ENCODE measurements around the gene C5AR2.

The C5AR2 gene

GRCh38 chr19:47374876-47375693 is 43.1 kb downstream of the C5AR2 start:
- Histone ChIP-seq H3K27ac (ENCODE audit: low read depth in 2 of 2, low read length in 2 of 2) (no peak overlapping the region), H3K36me3 (ENCODE audit: control insufficient read depth in 2 of 2, insufficient read depth in 2 of 2, low read length in 2 of 2) (peaks cover 45 to 73% of the 10 kb centered on the region in 2 donors), H3K4me3 (ENCODE audit: low read length in 2 of 2) (no peak overlapping the region), H3K9ac (ENCODE audit: low read depth in 1 of 2, low read length in 2 of 2) (no peak overlapping the region), H3K4me1 (ENCODE audit: control insufficient read depth in 2 of 2, insufficient read depth in 2 of 2, low read length in 2 of 2) (no peaks in the 10 kb centered on the region), H3K9me3 (ENCODE audit: control insufficient read depth in 2 of 2, low read length in 2 of 2) (no peaks in the 10 kb centered on the region), H3K27me3 (ENCODE audit: control insufficient read depth in 2 of 2, insufficient read depth in 2 of 2, low read length in 2 of 2) (no peaks in the 10 kb centered on the region)

GRCh38 chr19:47375694-47376588 is 44.0 kb downstream of the C5AR2 start:
- H3K27me3 ChIP-seq (ENCODE audit: control insufficient read depth in 2 of 2, insufficient read depth in 2 of 2, low read length in 2 of 2): no peaks in the 10 kb centered on the region
- peaks cover 41 to 72% of the 10 kb centered on the region in 2 donors for H3K36me3 ChIP-seq (ENCODE audit: control insufficient read depth in 2 of 2, insufficient read depth in 2 of 2, low read length in 2 of 2)

GRCh38 chr19:47376589-47377144 is 44.7 kb downstream of the C5AR2 start:
- Histone ChIP-seq H3K4me1 (ENCODE audit: control insufficient read depth in 2 of 2, insufficient read depth in 2 of 2, low read length in 2 of 2) (no peaks in the 10 kb centered on the region), H3K9me3 (ENCODE audit: control insufficient read depth in 2 of 2, low read length in 2 of 2) (no peaks in the 10 kb centered on the region), H3K27ac (ENCODE audit: low read depth in 2 of 2, low read length in 2 of 2) (no peak overlapping the region), H3K9ac (ENCODE audit: low read depth in 1 of 2, low read length in 2 of 2) (no peak overlapping the region), H3K4me3 (ENCODE audit: low read length in 2 of 2) (no peak overlapping the region), H3K36me3 (ENCODE audit: control insufficient read depth in 2 of 2, insufficient read depth in 2 of 2, low read length in 2 of 2) (peaks cover 44 to 73% of the 10 kb centered on the region in 2 donors), H3K27me3 (ENCODE audit: control insufficient read depth in 2 of 2, insufficient read depth in 2 of 2, low read length in 2 of 2) (no peaks in the 10 kb centered on the region)

More at GRCh38 chr19:47375694-47376588, 44.0 kb downstream of the C5AR2 start:
- no peak overlapping the region for H3K27ac ChIP-seq (ENCODE audit: low read depth in 2 of 2, low read length in 2 of 2)
- no peaks in the 10 kb centered on the region for H3K9me3 ChIP-seq (ENCODE audit: control insufficient read depth in 2 of 2, low read length in 2 of 2)
- no peak overlapping the region for H3K4me3 ChIP-seq (ENCODE audit: low read length in 2 of 2)
- H3K4me1 ChIP-seq (ENCODE audit: control insufficient read depth in 2 of 2, insufficient read depth in 2 of 2, low read length in 2 of 2): no peaks in the 10 kb centered on the region
- H3K9ac ChIP-seq (ENCODE audit: low read depth in 1 of 2, low read length in 2 of 2): no peak overlapping the region

GRCh38 chr19:47377208-47377701 is 45.3 kb downstream of the C5AR2 start:
- Histone ChIP-seq H3K9me3 (ENCODE audit: control insufficient read depth in 2 of 2, low read length in 2 of 2) (no peaks in the 10 kb centered on the region), H3K4me1 (ENCODE audit: control insufficient read depth in 2 of 2, insufficient read depth in 2 of 2, low read length in 2 of 2) (no peaks in the 10 kb centered on the region), H3K27me3 (ENCODE audit: control insufficient read depth in 2 of 2, insufficient read depth in 2 of 2, low read length in 2 of 2) (no peaks in the 10 kb centered on the region), H3K9ac (ENCODE audit: low read depth in 1 of 2, low read length in 2 of 2) (no peak overlapping the region), H3K4me3 (ENCODE audit: low read length in 2 of 2) (no peak overlapping the region), H3K27ac (ENCODE audit: low read depth in 2 of 2, low read length in 2 of 2) (no peak overlapping the region), H3K36me3 (ENCODE audit: control insufficient read depth in 2 of 2, insufficient read depth in 2 of 2, low read length in 2 of 2) (peaks cover 44 to 73% of the 10 kb centered on the region in 2 donors)

GRCh38 chr19:47377801-47378200 is 45.8 kb downstream of the C5AR2 start:
- Histone ChIP-seq H3K27me3 (ENCODE audit: control insufficient read depth in 2 of 2, insufficient read depth in 2 of 2, low read length in 2 of 2) (no peaks in the 10 kb centered on the region), H3K9me3 (ENCODE audit: control insufficient read depth in 2 of 2, low read length in 2 of 2) (no peaks in the 10 kb centered on the region), H3K4me1 (ENCODE audit: control insufficient read depth in 2 of 2, insufficient read depth in 2 of 2, low read length in 2 of 2) (no peaks in the 10 kb centered on the region), H3K36me3 (ENCODE audit: control insufficient read depth in 2 of 2, insufficient read depth in 2 of 2, low read length in 2 of 2) (peaks cover 44 to 72% of the 10 kb centered on the region in 2 donors), H3K9ac (ENCODE audit: low read depth in 1 of 2, low read length in 2 of 2) (no peak overlapping the region), H3K4me3 (ENCODE audit: low read length in 2 of 2) (no peak overlapping the region), H3K27ac (ENCODE audit: low read depth in 2 of 2, low read length in 2 of 2) (no peak overlapping the region)

GRCh38 chr19:47378246-47378645 is 46.3 kb downstream of the C5AR2 start:
- no peaks in the 10 kb centered on the region for H3K9me3 ChIP-seq (ENCODE audit: control insufficient read depth in 2 of 2, low read length in 2 of 2)

GRCh38 chr19:47379381-47379938 is 47.5 kb downstream of the C5AR2 start:
- Histone ChIP-seq H3K36me3 (ENCODE audit: control insufficient read depth in 2 of 2, insufficient read depth in 2 of 2, low read length in 2 of 2) (peaks cover 38 to 59% of the 10 kb centered on the region in 2 donors), H3K9ac (ENCODE audit: low read depth in 1 of 2, low read length in 2 of 2) (no peak overlapping the region), H3K27me3 (ENCODE audit: control insufficient read depth in 2 of 2, insufficient read depth in 2 of 2, low read length in 2 of 2) (no peaks in the 10 kb centered on the region), H3K9me3 (ENCODE audit: control insufficient read depth in 2 of 2, low read length in 2 of 2) (no peaks in the 10 kb centered on the region), H3K4me1 (ENCODE audit: control insufficient read depth in 2 of 2, insufficient read depth in 2 of 2, low read length in 2 of 2) (no peaks in the 10 kb centered on the region), H3K27ac (ENCODE audit: low read depth in 2 of 2, low read length in 2 of 2) (no peak overlapping the region), H3K4me3 (ENCODE audit: low read length in 2 of 2) (no peak overlapping the region)

More at GRCh38 chr19:47378246-47378645, 46.3 kb downstream of the C5AR2 start:
- no peak overlapping the region for H3K4me3 ChIP-seq (ENCODE audit: low read length in 2 of 2)
- H3K9ac ChIP-seq (ENCODE audit: low read depth in 1 of 2, low read length in 2 of 2): no peak overlapping the region
- H3K36me3 ChIP-seq (ENCODE audit: control insufficient read depth in 2 of 2, insufficient read depth in 2 of 2, low read length in 2 of 2): peaks cover 44 to 69% of the 10 kb centered on the region in 2 donors
- H3K27ac ChIP-seq (ENCODE audit: low read depth in 2 of 2, low read length in 2 of 2): no peak overlapping the region
- H3K27me3 ChIP-seq (ENCODE audit: control insufficient read depth in 2 of 2, insufficient read depth in 2 of 2, low read length in 2 of 2): no peaks in the 10 kb centered on the region
- no peaks in the 10 kb centered on the region for H3K4me1 ChIP-seq (ENCODE audit: control insufficient read depth in 2 of 2, insufficient read depth in 2 of 2, low read length in 2 of 2)

GRCh38 chr19:47380559-47380958 is 48.6 kb downstream of the C5AR2 start:
- H3K9ac ChIP-seq (ENCODE audit: low read depth in 1 of 2, low read length in 2 of 2): no peak overlapping the region
- H3K9me3 ChIP-seq (ENCODE audit: control insufficient read depth in 2 of 2, low read length in 2 of 2): no peaks in the 10 kb centered on the region
- H3K36me3 ChIP-seq (ENCODE audit: control insufficient read depth in 2 of 2, insufficient read depth in 2 of 2, low read length in 2 of 2): peaks cover 34 to 49% of the 10 kb centered on the region in 2 donors
- H3K27ac ChIP-seq (ENCODE audit: low read depth in 2 of 2, low read length in 2 of 2): no peak overlapping the region
- H3K27me3 ChIP-seq (ENCODE audit: control insufficient read depth in 2 of 2, insufficient read depth in 2 of 2, low read length in 2 of 2): peaks cover 0 to 2% of the 10 kb centered on the region in 2 donors
- no peak overlapping the region for H3K4me3 ChIP-seq (ENCODE audit: low read length in 2 of 2)
- no peaks in the 10 kb centered on the region for H3K4me1 ChIP-seq (ENCODE audit: control insufficient read depth in 2 of 2, insufficient read depth in 2 of 2, low read length in 2 of 2)

- no peak overlapping the region for H3K9ac ChIP-seq (ENCODE audit: low read depth in 1 of 2, low read length in 2 of 2)
- no peaks in the 10 kb centered on the region for H3K4me1 ChIP-seq (ENCODE audit: control insufficient read depth in 2 of 2, insufficient read depth in 2 of 2, low read length in 2 of 2)
- no peaks in the 10 kb centered on the region for H3K9me3 ChIP-seq (ENCODE audit: control insufficient read depth in 2 of 2, low read length in 2 of 2)
- peaks cover 32 to 44% of the 10 kb centered on the region in 2 donors for H3K36me3 ChIP-seq (ENCODE audit: control insufficient read depth in 2 of 2, insufficient read depth in 2 of 2, low read length in 2 of 2)
- H3K27ac ChIP-seq (ENCODE audit: low read depth in 2 of 2, low read length in 2 of 2): no peak overlapping the region
- peaks cover 0 to 3% of the 10 kb centered on the region in 2 donors for H3K27me3 ChIP-seq (ENCODE audit: control insufficient read depth in 2 of 2, insufficient read depth in 2 of 2, low read length in 2 of 2)
- H3K4me3 ChIP-seq (ENCODE audit: low read length in 2 of 2): no peak overlapping the region
Measured at GRCh38 chr19:47381121-47381520, 49.1 kb downstream of the C5AR2 start.
